NCI-H226 (cell line): ENCODE data around the gene FGF11.
A peak's percentile ranks its signal among the peaks of the same experiment; 100 is the strongest.
"Not testable (repeated sequence)": the region's sequence is repeated elsewhere in the genome, so short reads cannot be mapped to it uniquely, and the experiment has no call there.

Experiments
- DNase-seq: peaks from one replicate; pipeline ENCODE4 v3.0.0-alpha.2; 2015

The FGF11 gene

GRCh38 chr17:7481842-7482741, 42.8 kb downstream of the FGF11 start:
- not testable (repeated sequence) for DNase-seq

DNA sequence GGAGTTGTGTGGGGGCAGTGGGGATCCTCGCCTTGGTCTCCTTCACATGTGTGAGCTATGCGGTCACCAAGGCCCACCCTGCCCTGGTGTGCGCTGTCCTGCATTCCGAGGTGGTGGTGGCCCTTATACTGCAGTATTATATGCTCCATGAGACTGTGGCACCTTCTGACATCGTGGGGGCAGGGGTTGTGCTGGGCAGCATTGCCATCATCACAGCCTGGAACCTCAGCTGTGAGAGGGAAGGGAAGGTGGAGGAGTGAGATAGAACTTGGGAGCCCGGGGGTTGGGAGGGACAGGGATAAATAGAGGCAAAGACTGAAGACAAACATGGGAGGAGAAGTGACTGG, 43.4 kb downstream of the FGF11 start:
- DNase-seq, result not testable (repeated sequence)

DNA sequence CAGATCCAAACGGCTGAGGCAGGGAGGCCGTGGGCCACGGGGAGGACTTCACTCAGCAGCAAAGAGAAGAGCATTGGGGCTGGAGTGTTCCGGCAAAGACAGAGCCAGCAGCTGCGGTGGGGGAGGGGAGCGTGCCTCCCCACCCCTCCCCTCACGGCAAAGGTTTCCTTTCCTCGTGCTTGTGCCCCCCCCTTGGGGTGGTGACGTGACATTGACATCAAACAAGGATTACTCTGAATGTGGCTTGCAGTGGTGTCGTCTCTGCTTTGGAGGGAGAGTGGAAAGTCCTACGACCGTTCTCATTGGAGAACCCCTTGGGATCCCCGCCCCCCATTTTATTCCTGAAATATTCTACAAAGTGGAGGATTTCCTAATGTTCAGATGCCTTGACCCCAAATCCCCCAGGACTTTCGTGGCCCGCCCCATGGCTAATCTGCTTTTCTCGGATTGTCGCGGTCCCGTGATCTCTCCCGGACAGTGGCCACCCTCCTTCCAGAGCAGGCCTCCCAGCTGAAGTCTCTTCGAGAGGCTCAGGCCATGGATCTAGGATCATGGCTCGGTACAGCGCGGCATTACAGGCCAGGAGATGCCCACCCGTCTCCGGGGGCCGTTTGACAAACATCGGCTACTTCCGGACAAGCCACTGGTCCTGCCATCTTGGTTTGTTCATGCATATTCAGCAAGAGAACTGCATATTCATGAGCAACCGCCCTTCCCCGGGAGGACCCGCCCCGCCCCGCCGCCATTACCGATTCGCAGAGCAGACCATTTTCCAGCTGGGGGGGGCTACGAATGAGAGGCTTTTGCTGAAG, 44.1 kb downstream of the FGF11 start:
- DNase-seq, result peak; percentile 80

GRCh38 chr17:7484067-7484918, 45.0 kb downstream of the FGF11 start, which contains the start of gene POLR2A:
Gene POLR2A, plus strand, starts transcription at chr17:7484366.
- DNase-seq, result peak; percentile 96

- no peak for DNase-seq
These were observed 45.6 kb downstream of the FGF11 start for GRCh38 chr17:7484919-7485377.

GRCh38 chr17:7486181-7486580, 46.9 kb downstream of the FGF11 start:
- DNase-seq, result no peak

DNA sequence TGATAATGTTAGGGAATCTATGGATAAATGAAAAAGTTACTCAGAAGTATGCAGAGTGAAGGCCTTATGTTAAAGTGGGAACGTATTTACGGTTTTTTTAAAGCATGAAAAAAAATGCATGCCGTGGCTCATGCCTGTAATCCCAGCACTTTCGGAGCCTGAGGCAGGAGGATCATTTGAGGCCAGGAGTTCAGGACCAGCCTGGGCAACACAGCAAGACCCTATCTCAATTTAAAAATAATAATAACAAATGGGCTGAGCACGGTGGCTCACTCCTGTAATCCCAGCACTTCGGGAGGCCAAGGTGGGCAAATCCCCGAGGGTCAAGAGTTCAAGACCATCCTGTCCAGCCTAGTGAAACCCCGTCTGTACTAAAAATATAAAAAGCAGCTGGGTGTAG, 50.8 kb downstream of the FGF11 start:
- DNase-seq, result no peak

GRCh38 chr17:7491583-7491982, 52.3 kb downstream of the FGF11 start:
- DNase-seq, result no peak

- no peak for DNase-seq
These were observed 54.6 kb downstream of the FGF11 start for GRCh38 chr17:7493941-7494340.
